GM21576 (cell line): Measurements from ENCODE around the gene OR10H2.
"Not testable (repeated sequence)": the region's sequence is repeated elsewhere in the genome, so short reads cannot be mapped to it uniquely, and the experiment has no call there.

Source experiments
- ATAC-seq: cut with Tn5 transposase; IDR thresholded peaks from one replicate; pipeline ENCODE4 v1.9.1; 2021; ENCODE audit warnings: mild to moderate bottlenecking, moderate library complexity; ENCODE audit not compliant: unreplicated experiment

Gene OR10H2, protein sequence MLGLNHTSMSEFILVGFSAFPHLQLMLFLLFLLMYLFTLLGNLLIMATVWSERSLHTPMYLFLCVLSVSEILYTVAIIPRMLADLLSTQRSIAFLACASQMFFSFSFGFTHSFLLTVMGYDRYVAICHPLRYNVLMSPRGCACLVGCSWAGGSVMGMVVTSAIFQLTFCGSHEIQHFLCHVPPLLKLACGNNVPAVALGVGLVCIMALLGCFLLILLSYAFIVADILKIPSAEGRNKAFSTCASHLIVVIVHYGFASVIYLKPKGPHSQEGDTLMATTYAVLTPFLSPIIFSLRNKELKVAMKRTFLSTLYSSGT

DNA sequence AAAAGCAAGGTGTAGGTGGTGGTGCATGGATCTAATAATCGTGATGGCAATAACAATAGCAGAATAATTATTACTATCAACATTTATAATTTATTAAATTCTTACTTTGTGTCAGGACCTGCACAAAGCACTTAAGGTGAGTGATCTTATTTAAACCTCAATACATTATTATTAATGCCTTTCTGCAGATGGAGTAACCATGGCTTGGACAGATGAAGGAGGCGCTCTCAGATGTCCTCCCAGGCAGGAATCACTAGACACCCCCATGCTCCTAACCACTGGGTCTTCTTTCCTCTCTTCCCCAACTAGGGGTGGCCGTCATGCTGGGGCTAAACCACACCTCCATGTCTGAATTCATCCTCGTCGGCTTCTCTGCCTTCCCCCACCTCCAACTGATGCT lies at the start of gene OR10H2:
TSS of gene OR10H2 (plus strand) at position 301 of the 400 bp plus-strand sequence. CDS start at position 321, 20 bp downstream.
- no peak for ATAC-seq

DNA sequence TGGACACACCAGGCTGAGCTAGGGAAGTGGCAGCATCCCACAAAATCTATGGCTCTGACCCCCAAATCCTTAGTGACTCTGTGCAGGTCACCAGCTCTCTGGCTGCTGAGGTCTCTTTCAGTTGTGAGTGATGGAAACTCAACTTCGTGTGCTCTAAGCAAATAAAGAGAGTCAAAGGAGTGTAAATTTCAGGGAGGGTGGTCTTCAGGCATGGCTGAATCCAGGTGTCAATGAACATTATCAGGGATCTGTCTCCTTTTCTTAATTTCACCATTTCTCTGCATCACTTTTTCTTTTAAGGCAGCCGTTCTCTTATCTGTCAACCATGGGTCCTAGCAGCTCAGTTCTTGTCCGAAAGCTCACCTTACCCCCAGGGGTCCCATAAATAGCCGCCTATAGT lies 48.7 kb upstream of the OR10H2 start:
- no peak for ATAC-seq

DNA sequence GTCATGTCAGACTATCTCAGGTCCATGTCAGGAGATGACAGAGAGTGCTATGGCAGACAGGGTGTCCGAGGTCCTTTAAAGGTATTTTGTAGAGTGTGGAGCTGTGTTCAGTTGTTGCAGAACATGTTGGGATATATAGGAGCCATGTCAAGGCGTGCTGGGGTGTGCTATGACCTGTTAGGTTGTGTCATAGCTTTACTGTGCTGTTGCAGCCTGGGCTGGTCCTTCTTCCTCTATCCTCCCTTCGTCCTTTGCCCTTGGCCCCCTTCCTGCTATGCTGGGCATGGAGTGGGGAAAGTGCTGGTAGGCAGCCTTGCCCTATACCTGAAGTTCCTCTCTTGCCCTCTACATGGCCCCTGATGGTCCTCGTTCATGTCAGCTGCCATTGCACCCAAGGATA lies 48.0 kb upstream of the OR10H2 start:
- ATAC-seq: not testable (repeated sequence)

DNA sequence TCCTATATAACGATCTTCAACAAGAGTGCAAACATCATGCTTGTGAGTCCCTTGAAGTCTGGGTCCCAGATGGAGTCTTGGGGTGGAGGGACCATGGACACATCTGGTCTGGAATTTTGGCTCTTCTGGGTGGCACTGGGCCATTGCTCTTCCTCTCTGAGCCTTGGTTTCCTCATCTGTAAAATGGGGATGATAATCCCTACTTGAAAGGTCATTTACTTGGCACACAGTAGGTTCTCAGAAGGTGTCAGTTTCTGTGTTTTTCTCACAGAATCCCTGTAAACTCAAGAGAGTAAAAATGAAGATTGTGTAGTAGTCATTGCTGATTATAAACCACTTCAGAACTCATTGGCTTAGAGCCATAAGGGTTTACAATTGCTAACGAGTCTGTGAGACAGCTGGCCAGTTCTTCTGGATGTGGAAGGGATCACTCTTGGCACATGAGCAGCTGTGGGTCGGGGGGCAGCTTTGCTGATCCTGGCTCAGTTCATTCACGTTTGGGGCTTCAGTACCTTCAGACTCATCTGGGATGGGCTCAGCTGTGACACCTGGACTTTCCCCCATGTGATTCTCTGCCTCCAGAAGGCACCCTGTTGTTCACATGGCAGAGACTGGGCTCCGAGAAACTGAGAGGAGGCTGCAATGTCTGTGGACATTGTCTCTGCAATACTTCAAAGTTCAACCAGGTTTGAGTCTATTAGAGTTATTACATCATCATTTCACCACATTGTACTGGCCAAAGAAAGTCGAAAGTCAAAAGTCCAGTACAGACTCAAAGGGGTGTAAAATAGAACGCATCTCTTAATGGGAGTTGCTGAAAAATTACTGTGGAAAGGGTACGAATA lies 47.1 kb upstream of the OR10H2 start:
- ATAC-seq: no peak

DNA sequence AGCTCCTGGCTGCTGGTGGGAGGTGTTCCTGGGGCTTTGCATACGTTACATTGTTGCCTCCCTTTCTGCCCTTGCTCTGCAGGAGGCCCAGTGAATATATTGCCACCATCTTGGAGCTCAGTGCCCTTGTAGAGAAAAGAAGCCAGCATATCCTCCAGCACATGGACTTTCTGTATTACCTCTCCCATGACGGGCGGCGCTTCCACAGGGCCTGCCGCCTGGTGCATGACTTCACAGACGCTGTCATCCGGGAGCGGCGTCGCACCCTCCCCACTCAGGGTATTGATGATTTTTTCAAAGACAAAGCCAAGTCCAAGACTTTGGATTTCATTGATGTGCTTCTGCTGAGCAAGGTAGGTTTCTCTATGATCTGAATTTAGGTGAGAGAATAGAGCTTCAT lies 44.4 kb upstream of the OR10H2 start:
- ATAC-seq: no peak

DNA sequence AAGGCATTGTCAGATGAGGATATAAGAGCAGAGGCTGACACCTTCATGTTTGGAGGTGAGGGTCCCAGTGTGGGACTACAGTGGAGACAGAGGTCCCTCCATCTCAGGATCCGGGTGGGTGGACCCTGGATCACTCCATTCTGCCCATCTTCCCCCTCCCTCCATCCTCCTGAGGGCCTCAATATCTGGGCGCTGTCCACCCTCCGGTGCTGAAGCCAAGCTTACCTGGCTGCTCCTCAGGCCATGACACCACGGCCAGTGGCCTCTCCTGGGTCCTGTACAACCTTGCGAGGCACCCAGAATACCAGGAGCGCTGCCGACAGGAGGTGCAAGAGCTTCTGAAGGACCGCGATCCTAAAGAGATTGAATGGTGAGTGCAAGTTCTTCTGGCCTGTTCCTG lies 43.0 kb upstream of the OR10H2 start:
- ATAC-seq: no peak

DNA sequence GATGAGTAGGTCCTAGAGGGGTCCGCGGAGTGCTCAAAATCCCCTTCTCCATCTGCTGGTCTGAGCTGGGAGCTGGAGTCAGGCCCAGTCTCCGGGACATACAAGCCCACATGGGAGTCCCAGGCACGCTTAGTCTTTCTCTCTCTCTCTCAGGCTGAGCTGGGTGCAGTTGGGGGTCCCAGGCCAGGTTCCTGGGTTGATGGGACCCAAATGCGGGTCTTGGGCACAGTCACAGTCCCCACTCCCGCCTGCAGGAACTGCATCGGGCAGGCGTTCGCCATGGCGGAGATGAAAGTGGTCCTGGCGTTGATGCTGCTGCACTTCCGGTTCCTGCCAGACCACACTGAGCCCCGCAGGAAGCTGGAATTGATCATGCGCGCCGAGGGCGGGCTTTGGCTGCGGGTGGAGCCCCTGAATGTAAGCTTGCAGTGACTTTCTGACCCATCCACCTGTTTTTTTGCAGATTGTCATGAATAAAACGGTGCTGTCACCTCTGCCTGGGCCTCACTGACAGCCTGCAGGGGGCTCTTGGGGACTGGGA lies 31.1 kb upstream of the OR10H2 start:
- no peak for ATAC-seq

DNA sequence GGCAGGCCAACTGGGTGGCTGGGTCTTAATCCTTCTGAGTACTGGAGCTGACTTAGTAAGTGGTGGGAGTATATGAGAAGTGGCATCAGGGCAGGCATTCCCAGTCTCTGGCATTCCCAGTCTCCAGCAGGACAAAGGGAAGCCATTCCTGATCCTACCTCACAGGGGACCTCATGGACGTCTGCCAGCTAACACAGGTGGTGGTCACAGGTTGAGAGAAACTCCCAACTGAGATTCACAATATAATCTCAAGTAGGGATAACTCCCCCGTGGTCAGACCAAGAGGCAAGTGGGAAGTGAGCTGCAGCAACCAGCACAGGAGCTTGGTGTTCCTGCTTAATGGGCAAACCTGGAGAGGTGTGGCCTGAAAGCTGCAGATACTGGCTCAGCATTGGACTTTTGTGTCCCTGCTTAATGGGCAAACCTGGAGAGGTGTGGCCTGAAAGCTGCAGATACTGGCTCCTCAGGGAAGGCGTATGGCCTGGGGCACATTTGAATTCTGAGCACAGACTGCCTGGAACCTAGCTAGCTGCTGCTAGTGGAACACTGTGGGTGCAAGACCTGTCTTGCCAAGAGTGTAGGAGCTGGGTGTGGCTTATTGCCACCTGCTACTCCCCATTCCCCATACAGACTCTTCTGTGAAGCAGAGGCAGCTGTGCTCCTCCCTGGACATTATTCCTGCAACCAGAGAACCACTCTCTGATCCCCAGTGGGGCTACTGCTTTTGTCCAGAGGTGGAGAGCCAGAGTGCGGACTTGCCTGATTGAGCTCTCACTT lies 25.9 kb upstream of the OR10H2 start:
- no peak for ATAC-seq

DNA sequence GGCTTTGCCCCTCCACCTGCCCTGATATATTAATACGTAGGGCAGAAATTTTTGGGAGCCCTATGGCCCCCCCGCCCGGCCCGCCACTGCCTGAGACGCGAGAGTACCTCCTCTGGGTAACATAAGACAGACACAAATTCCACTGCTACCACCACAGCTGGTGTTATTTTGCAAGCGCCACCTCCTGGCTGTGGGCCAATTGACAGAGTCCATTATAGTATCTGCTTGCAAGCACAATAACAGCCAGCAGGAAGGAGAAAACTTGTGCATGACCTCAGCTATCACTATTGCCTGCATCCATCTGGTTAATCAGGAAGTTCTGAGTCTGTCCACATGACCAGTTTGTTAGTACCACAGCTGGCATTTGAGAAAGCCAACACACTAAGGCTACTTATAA lies 25.3 kb upstream of the OR10H2 start:
- no peak for ATAC-seq

DNA sequence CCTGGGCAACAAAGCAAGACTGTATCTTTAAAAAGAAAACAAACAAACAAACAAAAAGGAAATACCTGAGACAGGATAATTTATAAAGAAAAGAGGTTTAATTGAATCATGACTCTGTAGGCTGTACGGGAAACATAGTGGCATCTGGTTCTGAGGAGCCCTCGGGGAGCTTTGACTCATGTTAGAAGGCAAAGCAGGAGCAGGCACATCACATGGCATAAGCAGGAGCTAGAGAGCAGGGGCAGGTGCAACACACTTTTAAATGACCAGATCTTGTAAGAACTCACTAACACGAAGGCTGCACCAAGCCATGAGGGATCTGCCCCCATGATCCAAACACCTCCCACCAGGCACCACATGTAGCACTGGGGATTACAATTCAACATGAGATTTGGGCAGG lies 13.2 kb upstream of the OR10H2 start:
- no peak for ATAC-seq

DNA sequence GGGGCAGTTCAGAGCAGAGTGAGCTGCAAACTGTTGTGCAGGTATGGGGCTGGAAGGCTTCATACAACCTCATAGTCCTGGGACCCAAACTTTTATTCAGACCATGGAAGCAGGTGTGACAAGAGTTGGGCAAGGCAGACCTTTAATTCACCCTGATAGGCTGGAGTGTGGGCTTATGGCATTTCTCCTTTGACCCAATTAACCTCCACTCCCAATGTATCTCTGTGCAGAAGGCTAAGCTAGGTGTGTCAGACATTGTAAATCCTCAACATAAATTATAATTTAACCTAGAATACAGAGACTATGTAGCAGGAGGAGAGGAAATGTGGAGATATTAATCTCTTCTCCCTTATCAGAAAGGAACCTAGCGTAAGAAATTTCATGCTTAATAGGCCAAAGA lies 12.2 kb upstream of the OR10H2 start:
- no peak for ATAC-seq

DNA sequence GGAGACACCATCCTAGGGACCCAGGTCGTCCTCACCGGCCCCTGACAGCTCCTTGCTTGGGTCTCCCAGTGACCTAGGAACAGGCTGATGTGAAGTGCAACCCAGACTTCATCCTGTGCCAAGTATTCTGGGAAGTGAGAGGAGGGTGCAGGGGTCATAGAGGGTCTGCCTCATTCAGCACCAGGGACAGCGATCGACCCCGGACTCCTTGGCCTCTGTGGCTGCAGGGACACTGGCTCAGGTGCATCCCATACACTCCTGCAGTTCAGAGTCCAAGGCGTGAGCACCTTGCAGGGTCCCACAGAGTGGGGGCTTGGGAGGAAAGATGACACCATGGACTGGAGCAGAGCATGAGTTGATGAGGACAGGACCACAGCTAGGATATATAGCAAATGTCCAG lies 10.0 kb upstream of the OR10H2 start:
- no peak for ATAC-seq

DNA sequence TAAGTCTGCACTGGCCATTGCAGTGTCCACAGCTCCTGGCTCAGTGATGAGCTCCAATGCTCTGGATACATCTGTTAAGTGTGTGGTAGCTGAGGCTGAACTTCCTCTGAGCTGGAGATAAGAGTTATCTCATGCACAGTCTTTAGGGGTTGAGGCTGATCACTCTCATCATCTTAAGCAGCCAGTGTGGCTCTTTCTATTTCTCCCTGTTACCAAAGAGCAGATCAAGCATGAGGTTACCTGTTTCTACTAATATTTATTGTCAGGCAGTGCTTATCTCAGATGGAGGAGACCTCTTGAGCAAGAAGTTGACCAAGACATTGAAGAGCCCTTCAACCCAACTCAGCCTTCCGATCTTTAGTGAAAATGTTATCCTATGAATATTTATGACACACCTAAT lies 6.6 kb upstream of the OR10H2 start:
- no peak for ATAC-seq

DNA sequence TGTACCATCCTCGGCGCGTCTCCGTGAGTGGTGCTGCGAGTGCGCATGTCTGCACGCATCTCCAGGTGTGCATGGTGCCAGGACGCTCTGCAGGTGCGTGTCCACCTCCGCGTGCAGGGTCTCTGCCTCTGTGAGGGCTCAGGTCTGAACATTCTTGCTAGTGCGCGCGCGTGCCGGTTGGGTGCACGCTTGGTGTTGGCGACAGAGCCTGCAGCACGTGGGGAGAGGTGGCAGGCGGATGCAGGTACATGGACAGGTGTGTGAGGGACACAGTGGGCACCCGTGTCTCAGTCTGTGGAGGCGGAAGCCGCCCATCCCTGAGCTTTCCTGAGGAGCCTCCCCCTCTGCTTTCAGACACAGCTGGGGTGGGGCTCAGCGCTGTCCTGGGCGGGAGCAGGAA lies 4.9 kb upstream of the OR10H2 start:
- ATAC-seq: no peak

DNA sequence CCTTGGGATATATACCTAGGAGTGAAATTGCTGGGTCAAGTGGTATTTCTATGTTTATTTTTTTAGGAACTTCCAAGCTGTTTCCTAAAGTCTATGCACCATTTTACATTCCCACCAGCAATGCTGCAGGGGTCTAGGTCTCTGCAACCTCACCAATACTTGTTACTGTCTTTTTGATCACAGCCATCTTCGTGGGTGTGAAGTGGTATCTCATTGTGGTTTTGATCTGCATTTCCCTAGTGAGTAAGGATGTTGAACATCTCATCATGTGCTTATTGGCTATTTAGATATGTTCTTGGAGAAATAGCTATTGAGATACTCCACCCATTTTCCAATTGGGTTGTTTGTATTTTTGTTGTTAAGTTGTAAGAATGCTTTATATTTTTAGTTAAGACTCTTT lies 2.7 kb downstream of the OR10H2 start:
- no peak for ATAC-seq

DNA sequence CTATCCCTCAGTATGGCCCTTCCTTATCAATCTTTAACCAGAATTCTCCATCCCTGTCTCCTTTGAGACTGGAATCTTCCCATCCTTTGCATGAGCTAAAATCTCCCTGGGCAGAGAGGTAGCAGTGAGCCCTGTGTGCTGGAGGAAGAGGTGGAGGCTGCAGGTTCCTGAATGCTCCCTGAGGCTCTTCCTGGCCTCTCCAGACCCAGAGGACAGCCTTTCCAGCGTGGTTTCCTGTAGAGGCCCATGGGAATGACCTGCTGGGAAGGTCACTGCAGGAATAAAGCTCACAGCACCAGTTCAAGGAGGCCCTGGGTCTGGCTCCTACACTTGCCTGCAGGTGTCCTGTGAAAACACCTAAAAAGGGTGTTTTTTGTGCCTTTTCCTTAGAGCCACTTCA lies 4.6 kb downstream of the OR10H2 start:
- no peak for ATAC-seq

DNA sequence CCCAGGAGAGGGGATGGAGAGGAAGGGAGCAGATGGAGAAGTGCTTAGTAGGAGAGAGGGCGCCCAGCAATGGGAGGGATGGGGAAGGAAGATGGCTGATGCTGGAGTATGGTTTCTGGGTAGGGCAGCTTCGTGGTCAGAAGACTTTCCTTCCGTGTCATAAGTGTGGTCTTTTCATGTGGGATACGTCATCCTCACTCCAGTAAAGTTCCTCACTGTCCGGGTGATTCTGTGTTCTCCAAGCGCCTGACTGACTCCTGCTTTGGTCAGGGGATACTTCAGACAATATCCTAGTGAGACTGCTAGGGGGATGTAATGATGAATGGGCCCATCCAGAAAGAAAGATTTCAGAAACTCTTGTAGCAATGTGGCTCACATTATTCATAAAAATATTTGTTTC lies 6.1 kb downstream of the OR10H2 start:
- no peak for ATAC-seq

DNA sequence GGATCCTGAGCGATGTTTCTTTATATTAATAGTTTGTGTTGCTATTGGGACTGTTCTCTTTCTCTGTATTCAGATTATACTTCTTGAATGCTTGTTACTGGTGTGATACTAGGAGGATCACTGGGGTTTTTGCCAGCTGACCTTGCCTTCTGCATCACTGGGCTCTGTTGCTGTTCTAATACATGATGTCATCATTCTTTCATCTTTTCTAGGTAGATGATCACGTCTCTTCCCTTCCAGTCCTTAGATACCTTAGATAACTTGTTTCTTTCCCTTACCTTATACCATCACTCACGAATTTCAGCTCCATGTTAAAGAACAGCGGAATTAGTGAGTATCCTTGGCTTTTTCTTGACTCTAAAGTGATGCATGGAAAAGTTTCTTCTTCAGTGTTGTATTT lies 9.9 kb downstream of the OR10H2 start, which contains the start of gene OR10H3:
TSS of gene OR10H3 (plus strand) at position 264 of the 400 bp plus-strand sequence. CDS start 3,408 bp downstream, outside the sequence.
- ATAC-seq: no peak

DNA sequence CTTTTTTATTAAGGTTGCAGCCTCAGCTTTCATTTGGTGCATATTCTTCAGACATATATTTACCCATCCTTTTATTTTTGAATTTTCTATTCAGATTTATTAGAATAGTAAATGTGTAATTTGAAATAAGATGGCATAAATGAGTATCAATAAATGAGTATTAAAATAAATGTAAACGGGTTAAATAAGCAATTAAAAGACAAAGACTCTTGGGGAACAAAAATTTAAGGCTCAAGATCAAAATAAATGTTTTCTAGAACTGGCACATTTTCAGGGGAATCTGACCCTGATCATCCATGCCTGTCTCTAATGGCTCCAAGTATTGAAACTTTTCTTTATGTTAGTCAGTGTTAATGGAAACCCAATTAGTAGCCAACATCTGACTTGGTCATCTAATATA lies 13.0 kb downstream of the OR10H2 start:
- ATAC-seq: no peak

DNA sequence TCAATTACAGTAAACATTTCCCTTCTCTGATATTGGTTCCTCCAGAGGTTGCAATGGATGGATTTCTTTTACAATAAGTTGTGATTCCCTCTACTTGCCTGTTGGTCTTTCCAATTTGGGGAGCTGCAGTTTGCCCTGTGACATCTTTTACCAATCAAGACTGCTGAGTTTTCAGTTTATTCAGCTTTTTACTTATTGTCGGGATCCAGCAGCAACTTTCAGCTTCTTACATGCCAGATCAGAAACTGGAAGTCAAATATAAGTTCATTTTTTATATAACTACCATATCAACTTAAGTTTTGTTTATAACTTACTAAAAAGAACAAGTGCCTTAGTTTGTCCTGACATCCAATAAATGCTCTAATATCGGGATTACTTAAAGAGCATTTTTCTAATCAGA lies 20.4 kb downstream of the OR10H2 start:
- ATAC-seq: no peak

DNA sequence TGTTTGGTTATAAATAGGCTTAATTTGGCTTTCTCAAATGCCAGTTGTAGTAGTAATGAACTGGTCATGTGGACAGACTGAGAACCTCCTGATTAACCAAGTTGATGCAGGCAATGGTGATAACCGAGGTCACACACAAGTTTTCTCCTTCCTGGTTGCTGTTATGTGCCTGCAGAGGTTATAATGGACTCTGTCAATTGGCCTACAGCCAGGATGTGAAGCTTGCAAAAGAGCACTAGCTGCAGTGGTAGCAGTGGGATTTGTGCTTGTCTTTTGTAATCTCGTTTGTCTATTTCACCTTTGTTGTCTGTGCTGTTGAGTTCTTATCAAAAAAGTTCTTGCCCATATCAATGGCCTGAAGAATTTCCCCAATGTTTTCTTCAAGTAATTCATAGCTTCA lies 30.6 kb downstream of the OR10H2 start:
- no peak for ATAC-seq
